ENCODE measurements around the gene ATP5IF1.

- TF ChIP-seq CTCF (IDR thresholded peaks at IDR 0.05) (no peak), POLR2A (IDR thresholded peaks at IDR 0.05) (no peak)
Measured at GRCh38 chr1:28269529-28269928, 33.6 kb downstream of the ATP5IF1 start.
